Measurements from ENCODE around the gene SLC22A3.

SLC22A3 gene

DNA sequence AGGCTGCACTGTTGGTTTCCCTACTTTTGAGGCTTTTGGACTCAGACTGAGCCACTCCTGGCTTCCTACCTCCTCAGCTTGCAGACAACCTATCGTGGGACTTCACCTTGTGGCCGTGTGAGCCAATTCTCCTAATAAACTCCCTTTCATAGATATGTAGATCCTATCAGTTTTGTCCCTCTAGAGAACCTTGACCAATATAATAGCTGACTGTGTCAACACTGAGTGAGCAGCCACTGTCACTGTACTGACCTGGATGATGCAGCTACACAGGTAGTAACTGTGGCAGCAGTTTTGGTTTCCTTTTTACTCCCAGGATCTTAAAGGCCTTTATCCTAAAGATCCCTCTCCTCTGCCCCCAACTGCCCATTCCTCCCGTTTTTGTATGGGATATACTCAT lies 70.2 kb downstream of the SLC22A3 start:
- Histone ChIP-seq H3K4me3 (ENCODE audit: low read length) (no peak overlapping the region), H3K9me3 (ENCODE audit: low read length) (no peaks in the 10 kb centered on the region), H3K27me3 (ENCODE audit: insufficient read depth, low read length) (peaks cover 6% of the 10 kb centered on the region), H2AFZ (ENCODE audit: low read depth, low read length) (no peak overlapping the region), H3K36me3 (ENCODE audit: insufficient read depth, low read length) (no peaks in the 10 kb centered on the region), H3K4me1 (ENCODE audit: insufficient read depth, low read length) (no peaks in the 10 kb centered on the region)

DNA sequence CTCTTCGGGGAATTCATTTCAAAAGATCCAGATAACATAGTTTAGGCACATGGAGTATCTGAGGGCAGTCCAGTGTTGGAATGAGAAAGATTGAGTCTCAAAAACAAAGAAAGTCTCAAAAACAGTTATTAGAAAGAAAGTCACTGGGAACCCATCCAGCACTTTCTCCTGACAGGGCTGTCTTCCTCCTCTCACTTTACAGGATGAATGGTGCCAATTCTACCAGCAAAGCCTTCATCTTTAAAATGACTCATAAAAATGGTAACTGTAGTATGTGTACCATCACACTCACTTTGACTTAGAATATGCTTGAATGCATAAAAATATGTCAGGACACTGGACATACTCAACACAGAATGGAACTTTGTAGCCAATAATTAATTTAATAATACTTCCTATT lies 71.3 kb downstream of the SLC22A3 start:
- Histone ChIP-seq H3K4me3 (ENCODE audit: low read length) (no peak overlapping the region), H3K27me3 (ENCODE audit: insufficient read depth, low read length) (peaks cover 6% of the 10 kb centered on the region), H3K9me3 (ENCODE audit: low read length) (no peaks in the 10 kb centered on the region), H3K36me3 (ENCODE audit: insufficient read depth, low read length) (no peaks in the 10 kb centered on the region), H2AFZ (ENCODE audit: low read depth, low read length) (no peak overlapping the region), H3K4me1 (ENCODE audit: insufficient read depth, low read length) (no peaks in the 10 kb centered on the region)

DNA sequence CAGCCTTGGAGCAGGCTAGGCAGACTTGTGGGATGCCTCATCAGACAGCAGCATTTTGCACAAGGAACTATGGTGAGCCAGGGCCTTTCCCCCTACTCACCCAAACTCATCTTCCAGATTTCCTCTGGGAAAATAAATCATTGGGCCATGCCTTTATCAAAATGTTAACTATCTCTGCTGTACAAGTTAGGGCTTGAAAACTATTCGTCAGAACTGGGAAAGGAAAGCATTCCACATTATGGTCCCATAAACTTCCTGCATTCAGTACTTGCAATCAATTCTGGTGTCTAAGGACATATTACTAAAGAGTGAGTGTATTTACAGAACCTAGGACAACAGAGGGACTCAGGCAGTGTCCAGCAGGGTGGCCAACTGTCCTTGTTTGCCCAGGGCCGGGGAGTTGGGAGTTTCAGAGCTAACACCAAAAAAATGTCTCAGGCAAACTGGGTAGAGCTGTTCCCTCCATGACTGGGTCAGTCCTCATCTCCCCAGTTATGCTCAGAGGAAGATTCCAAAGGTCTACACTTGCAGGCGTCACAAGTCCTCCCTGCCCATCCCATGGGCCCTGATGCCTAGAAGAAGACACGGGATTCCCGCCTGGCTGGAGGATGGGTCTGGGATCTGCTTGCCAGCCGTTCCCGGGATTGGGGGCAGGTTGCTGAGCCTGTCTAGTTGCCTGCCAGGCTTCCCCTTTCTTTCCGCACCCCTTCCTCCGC lies 72.2 kb downstream of the SLC22A3 start:
- no peaks in the 10 kb centered on the region for H3K9me3 ChIP-seq (ENCODE audit: low read length)
- H3K27me3 ChIP-seq (ENCODE audit: insufficient read depth, low read length), result peaks cover 6% of the 10 kb centered on the region
- no peaks in the 10 kb centered on the region for H3K36me3 ChIP-seq (ENCODE audit: insufficient read depth, low read length)
- H2AFZ ChIP-seq (ENCODE audit: low read depth, low read length), result no peak overlapping the region
- H3K4me1 ChIP-seq (ENCODE audit: insufficient read depth, low read length), result no peaks in the 10 kb centered on the region
- no peak overlapping the region for H3K4me3 ChIP-seq (ENCODE audit: low read length)

DNA sequence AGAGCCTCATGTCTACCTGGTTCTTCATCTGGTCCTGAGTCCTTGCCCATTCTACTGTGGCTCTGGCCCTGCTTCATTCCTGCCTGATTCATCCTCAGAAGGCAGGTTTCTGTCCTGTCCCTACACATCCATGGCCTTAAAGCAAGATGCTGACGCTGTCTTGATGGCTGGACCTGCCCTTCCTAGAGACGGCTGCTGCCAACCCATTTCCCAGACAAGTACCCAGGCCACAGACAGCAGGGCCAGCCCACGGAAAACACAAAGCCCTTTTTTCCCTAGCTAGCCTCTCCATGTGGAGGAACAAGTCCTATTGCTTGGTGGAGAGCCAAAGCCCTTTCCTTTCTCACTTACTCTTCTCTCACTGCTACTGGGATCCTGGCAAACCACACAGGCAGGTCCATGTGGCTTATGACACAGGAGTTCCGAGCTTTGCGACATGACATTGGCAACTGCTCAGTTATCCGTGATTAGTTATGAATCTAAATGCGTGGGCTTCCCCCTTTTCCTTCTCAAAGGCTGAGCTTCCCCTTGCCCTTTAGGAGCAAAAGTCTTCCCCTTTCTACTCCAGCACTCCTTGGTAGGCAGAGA lies 72.9 kb downstream of the SLC22A3 start:
- no peaks in the 10 kb centered on the region for H3K9me3 ChIP-seq (ENCODE audit: low read length)
- H3K36me3 ChIP-seq (ENCODE audit: insufficient read depth, low read length), result no peaks in the 10 kb centered on the region
- H3K27me3 ChIP-seq (ENCODE audit: insufficient read depth, low read length), result peaks cover 6% of the 10 kb centered on the region
- H3K4me1 ChIP-seq (ENCODE audit: insufficient read depth, low read length), result no peaks in the 10 kb centered on the region
- H2AFZ ChIP-seq (ENCODE audit: low read depth, low read length), result no peak overlapping the region
- H3K4me3 ChIP-seq (ENCODE audit: low read length), result no peak overlapping the region

DNA sequence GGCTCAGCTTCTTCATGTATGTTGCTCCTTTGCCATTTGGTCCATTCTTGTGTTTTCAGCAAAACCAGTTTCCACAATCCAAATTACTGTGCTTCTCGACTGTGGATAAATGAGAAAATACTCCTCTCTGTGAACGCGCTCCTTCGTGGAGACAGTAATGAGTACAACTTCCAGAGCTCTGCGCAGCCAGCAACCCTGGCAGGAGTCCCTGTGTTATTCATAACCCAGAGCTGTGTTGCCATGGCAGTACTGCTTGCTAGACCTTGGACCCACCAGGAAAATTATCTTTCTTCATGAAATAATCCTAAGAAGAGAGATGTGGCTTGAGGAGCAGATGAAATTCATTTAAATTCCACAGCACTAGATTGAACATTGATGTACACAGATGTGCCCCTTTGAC lies 73.7 kb downstream of the SLC22A3 start:
- Histone ChIP-seq H2AFZ (ENCODE audit: low read depth, low read length) (no peak overlapping the region), H3K4me1 (ENCODE audit: insufficient read depth, low read length) (no peaks in the 10 kb centered on the region), H3K27me3 (ENCODE audit: insufficient read depth, low read length) (peaks cover 6% of the 10 kb centered on the region), H3K36me3 (ENCODE audit: insufficient read depth, low read length) (no peaks in the 10 kb centered on the region), H3K9me3 (ENCODE audit: low read length) (no peaks in the 10 kb centered on the region), H3K4me3 (ENCODE audit: low read length) (no peak overlapping the region)

DNA sequence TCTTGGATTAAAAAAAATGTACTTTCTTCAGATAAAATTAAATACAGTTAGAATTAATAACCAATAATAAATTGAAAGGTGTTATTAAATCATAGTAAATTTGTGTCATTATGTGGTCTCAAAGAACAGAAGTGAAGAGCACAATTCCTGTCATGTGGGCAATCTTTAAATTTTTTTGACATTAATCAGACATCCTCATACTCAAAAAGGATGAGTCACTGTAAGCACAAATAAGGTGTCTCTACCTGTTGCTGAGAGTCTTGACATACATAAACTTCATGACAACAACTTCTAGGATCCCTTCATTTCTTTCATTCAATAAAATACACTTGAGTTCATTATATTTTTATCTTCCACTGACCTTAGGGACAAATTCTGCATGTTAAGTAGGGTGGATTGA lies 76.1 kb downstream of the SLC22A3 start:
- Histone ChIP-seq H3K36me3 (ENCODE audit: insufficient read depth, low read length) (no peaks in the 10 kb centered on the region), H2AFZ (ENCODE audit: low read depth, low read length) (no peak overlapping the region), H3K4me3 (ENCODE audit: low read length) (no peak overlapping the region), H3K27me3 (ENCODE audit: insufficient read depth, low read length) (peaks cover 6% of the 10 kb centered on the region), H3K4me1 (ENCODE audit: insufficient read depth, low read length) (no peaks in the 10 kb centered on the region), H3K9me3 (ENCODE audit: low read length) (no peaks in the 10 kb centered on the region)

DNA sequence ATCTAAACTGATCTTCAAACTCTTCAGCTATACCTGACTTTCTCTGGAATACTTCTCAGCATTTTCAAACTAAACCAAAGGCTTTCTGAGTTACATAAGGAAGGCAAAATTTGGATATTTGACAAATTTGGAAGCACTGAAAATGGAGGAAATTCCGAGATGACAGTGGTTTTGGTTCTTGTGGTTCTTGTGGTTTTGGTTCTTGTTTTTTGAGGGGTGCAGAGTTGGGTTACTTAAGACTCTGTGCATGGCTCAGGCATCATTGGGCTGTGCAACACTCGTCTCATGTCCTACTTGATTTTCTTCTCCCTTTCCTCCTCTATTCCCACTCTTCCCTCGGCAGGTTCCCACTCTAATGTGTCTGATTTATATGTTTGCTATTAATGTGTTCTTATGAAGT lies 78.0 kb downstream of the SLC22A3 start:
- Histone ChIP-seq H2AFZ (ENCODE audit: low read depth, low read length) (no peak overlapping the region), H3K9me3 (ENCODE audit: low read length) (no peaks in the 10 kb centered on the region), H3K4me3 (ENCODE audit: low read length) (no peak overlapping the region), H3K36me3 (ENCODE audit: insufficient read depth, low read length) (no peaks in the 10 kb centered on the region), H3K27me3 (ENCODE audit: insufficient read depth, low read length) (peaks cover under 1% of the 10 kb centered on the region), H3K4me1 (ENCODE audit: insufficient read depth, low read length) (no peaks in the 10 kb centered on the region)

DNA sequence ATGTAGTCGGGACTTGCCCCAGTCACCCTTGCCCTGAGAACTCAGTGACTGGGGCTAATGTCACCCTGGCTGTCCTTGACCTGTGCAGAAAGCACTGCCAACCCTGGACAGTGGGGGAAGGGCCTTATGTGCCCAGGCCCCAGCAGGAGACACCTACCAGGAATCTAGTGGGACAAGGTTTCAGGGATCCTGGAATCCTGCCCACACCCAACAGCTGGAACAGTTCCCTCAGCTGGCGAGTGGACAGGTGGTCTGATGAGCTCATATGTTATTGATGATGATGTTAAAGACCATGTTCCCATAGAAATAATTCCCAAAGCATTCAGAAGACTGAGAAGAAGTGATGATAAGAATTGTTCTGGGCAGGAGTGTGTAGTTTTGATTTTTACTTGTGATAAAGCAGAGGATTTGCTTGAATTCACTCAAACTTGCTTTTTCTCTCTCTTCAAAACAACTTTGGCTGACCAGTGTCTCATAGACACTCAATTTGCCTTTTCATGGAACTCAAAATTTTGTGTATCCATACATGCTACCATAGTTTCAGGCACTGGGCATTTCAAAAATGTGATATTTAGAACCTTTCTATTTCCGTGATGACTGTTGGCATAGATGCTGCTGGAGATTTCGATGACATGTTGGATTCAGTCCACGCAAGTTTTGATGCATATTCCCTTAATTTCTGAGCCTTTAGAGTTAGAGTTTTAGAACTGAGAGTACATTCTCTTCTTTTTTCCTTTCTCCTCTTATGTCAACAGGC lies 79.3 kb downstream of the SLC22A3 start:
- no peaks in the 10 kb centered on the region for H3K9me3 ChIP-seq (ENCODE audit: low read length)
- no peak overlapping the region for H3K4me3 ChIP-seq (ENCODE audit: low read length)
- no peak overlapping the region for H2AFZ ChIP-seq (ENCODE audit: low read depth, low read length)
- no peaks in the 10 kb centered on the region for H3K4me1 ChIP-seq (ENCODE audit: insufficient read depth, low read length)
- no peaks in the 10 kb centered on the region for H3K36me3 ChIP-seq (ENCODE audit: insufficient read depth, low read length)
- H3K27me3 ChIP-seq (ENCODE audit: insufficient read depth, low read length), result no peaks in the 10 kb centered on the region

DNA sequence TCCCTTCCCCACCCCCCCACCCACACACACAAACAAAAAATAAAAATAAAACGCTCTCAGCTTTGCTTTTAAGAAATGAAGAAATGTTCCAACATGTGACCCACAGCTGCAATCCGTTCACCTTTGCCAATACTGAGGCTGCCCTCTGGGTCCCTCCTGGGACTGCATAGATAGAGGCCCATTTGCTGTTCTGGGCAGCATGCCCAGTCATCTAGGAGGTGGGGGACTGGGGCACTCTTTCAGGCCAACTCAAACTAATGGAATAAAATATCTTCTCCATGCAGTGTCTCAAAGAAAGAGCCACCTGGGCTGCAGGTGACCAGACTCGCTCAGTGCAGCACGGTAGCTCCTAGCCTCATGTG lies 79.9 kb downstream of the SLC22A3 start:
- no peaks in the 10 kb centered on the region for H3K9me3 ChIP-seq (ENCODE audit: low read length)
- H3K36me3 ChIP-seq (ENCODE audit: insufficient read depth, low read length), result no peaks in the 10 kb centered on the region
- no peaks in the 10 kb centered on the region for H3K4me1 ChIP-seq (ENCODE audit: insufficient read depth, low read length)
- no peak overlapping the region for H2AFZ ChIP-seq (ENCODE audit: low read depth, low read length)
- H3K27me3 ChIP-seq (ENCODE audit: insufficient read depth, low read length), result no peaks in the 10 kb centered on the region
- no peak overlapping the region for H3K4me3 ChIP-seq (ENCODE audit: low read length)

DNA sequence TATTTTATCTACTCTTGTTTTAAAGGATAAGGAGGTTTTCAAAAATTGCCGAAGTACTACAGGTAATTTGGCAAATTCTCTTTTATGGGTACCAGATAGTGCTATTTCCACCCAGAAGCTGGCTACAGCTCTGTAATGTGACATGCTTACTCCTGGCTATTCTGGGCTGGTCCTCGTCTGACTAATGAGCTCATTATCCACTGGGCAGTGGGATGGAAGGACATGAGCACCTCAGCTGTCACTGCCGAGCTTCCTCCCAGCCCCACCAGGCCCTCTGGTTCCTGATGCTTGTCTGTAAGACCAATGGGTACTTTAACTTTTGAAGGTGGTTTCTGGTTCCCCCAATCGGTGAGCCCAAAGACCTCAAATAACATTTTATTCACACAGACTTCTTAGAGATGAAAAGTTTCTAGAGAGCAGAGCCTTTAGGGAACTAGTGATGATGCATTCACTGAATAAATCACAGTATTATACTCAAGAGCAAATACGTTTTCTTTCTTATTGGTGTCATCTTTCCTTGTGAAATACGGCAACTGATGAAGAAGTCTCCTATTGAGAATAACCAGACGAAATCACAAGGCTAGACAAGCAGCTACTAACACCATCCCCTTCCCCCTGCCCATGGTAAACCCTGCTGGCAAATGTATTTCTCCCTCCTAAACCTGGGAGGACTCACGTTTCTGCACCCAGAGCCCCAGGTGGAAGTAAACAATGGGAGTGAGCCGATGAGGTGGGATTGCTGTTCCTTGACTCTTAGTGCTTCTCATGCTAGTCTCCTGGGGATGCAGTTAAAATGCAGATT lies 80.8 kb downstream of the SLC22A3 start:
- no peaks in the 10 kb centered on the region for H3K36me3 ChIP-seq (ENCODE audit: insufficient read depth, low read length)
- no peaks in the 10 kb centered on the region for H3K27me3 ChIP-seq (ENCODE audit: insufficient read depth, low read length)
- H3K9me3 ChIP-seq (ENCODE audit: low read length), result no peaks in the 10 kb centered on the region
- no peak overlapping the region for H2AFZ ChIP-seq (ENCODE audit: low read depth, low read length)
- no peak overlapping the region for H3K4me3 ChIP-seq (ENCODE audit: low read length)
- no peaks in the 10 kb centered on the region for H3K4me1 ChIP-seq (ENCODE audit: insufficient read depth, low read length)

DNA sequence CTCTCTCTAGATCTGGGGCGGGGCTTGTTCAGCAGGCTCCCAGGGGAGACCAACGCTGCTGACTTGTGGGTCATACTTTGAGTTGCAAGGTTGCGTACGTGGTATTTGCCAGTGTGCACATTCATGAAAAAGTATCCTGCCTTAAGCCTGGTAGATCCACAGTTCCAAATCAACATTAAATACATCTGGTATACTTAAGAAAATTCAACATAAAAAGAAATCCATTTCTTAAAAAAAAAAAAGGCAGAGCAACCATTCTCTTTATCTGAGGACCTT lies 81.4 kb downstream of the SLC22A3 start:
- H2AFZ ChIP-seq (ENCODE audit: low read depth, low read length), result no peak overlapping the region
- no peaks in the 10 kb centered on the region for H3K4me1 ChIP-seq (ENCODE audit: insufficient read depth, low read length)

DNA sequence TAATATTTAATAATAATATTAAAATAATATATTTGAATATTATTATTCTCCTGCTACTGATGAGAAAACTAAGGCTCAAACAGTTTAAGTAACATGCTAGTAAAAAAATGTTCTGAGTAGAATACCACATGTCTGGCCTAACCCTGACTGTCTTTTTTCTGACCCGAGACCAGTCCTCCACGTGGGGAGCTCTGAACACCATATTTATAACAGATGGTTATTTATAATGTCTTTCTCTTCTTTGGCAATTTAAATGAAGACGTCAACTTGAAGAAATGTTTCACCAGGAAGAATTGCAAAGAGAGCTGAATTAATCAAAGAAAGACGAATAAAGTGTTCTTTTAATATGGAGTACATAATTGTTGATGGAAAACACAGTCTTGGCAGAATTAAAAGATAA lies 82.0 kb downstream of the SLC22A3 start:
- no peaks in the 10 kb centered on the region for H3K9me3 ChIP-seq (ENCODE audit: low read length)
- H3K4me3 ChIP-seq (ENCODE audit: low read length), result no peak overlapping the region
- no peaks in the 10 kb centered on the region for H3K36me3 ChIP-seq (ENCODE audit: insufficient read depth, low read length)
- H3K27me3 ChIP-seq (ENCODE audit: insufficient read depth, low read length), result no peaks in the 10 kb centered on the region
- H2AFZ ChIP-seq (ENCODE audit: low read depth, low read length), result no peak overlapping the region
- H3K4me1 ChIP-seq (ENCODE audit: insufficient read depth, low read length), result no peaks in the 10 kb centered on the region

More for the DNA sequence above, 81.4 kb downstream of the SLC22A3 start:
- Histone ChIP-seq H3K36me3 (ENCODE audit: insufficient read depth, low read length) (no peaks in the 10 kb centered on the region), H3K9me3 (ENCODE audit: low read length) (no peaks in the 10 kb centered on the region), H3K4me3 (ENCODE audit: low read length) (no peak overlapping the region), H3K27me3 (ENCODE audit: insufficient read depth, low read length) (no peaks in the 10 kb centered on the region)

DNA sequence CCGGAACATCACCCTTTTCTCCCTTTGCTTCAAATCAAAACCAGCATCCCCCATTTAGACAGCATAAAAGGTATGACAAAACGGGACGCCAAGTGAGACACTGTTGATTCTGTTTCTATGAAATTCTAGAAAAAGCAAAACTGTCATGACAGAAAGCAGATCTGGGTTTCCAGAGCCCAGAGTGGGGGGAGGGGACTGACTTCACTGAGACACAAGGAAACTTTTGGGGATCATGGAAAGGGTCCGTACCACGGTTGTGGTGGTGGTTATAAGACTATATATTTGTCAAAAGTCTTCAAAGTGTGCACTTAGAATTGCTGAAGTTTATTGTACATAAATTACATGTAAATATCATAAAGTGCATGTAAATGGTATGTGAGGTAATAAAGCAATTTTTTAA lies 82.6 kb downstream of the SLC22A3 start:
- Histone ChIP-seq H3K27me3 (ENCODE audit: insufficient read depth, low read length) (no peaks in the 10 kb centered on the region), H2AFZ (ENCODE audit: low read depth, low read length) (no peak overlapping the region), H3K4me1 (ENCODE audit: insufficient read depth, low read length) (no peaks in the 10 kb centered on the region), H3K9me3 (ENCODE audit: low read length) (no peaks in the 10 kb centered on the region), H3K4me3 (ENCODE audit: low read length) (no peak overlapping the region), H3K36me3 (ENCODE audit: insufficient read depth, low read length) (no peaks in the 10 kb centered on the region)

Measured in neuron (in vitro differentiated cells).